HepG2 (cell line): ENCODE results near the gene P2RX3. TPM values are rescaled to one million over a fixed set of nuclear protein-coding genes. Genes with fewer than 3 reads are reported as not detected.

Experiments used
- AKAP8 ChIP-seq: sonication (generic); formaldehyde crosslinking; IDR thresholded peaks from 2 replicates; pipeline ENCODE4 v1.5.1; 2020; ENCODE audit warnings: mild to moderate bottlenecking, missing genetic modification reagents
- ERF ChIP-seq: IDR thresholded peaks from 2 replicates; pipeline ENCODE4 v1.6.1; 2018; ENCODE audit warnings: missing biosample characterization, missing genetic modification reagents
- HMG20B ChIP-seq: conservative IDR thresholded peaks from 2 replicates; pipeline ENCODE4 v1.6.1; 2016; ENCODE audit warnings: missing genetic modification reagents, missing compliant biosample characterization
- HOXA3 ChIP-seq: sonication (generic); formaldehyde crosslinking; IDR thresholded peaks from 2 replicates; pipeline ENCODE4 v1.5.0; 2020; ENCODE audit warnings: missing genetic modification reagents
- MZF1 ChIP-seq: sonication (generic); formaldehyde crosslinking; IDR thresholded peaks from 2 replicates; pipeline ENCODE4 v1.8.1; 2023; ENCODE audit warnings: mild to moderate bottlenecking, missing genetic modification reagents, borderline replicate concordance
- NAIF1 ChIP-seq: sonication (generic); formaldehyde crosslinking; IDR thresholded peaks from 2 replicates; pipeline ENCODE4 v1.5.0; 2020; ENCODE audit warnings: mild to moderate bottlenecking, missing genetic modification reagents, borderline replicate concordance
- PAWR ChIP-seq: sonication (generic); formaldehyde crosslinking; IDR thresholded peaks from 2 replicates; pipeline ENCODE4 v1.4.0; 2020; ENCODE audit warnings: missing genetic modification reagents, mild to moderate bottlenecking, borderline replicate concordance
- THYN1 ChIP-seq: sonication (generic); formaldehyde crosslinking; IDR thresholded peaks from 2 replicates; pipeline ENCODE4 v1.8.1; 2023; ENCODE audit warnings: low read depth, mild to moderate bottlenecking, moderate library complexity, missing genetic modification reagents, borderline replicate concordance
- U2AF1 ChIP-seq: fragments of 200-400 bp; formaldehyde crosslinking; optimal IDR thresholded peaks from 2 replicates; pipeline ENCODE3; 2017; ENCODE audit warnings: mild to moderate bottlenecking, low read depth, low read length
- ZBTB7A ChIP-seq: sonication (generic); formaldehyde crosslinking; IDR thresholded peaks from 2 replicates; pipeline ENCODE4 v1.8.0; 2022; ENCODE audit warnings: mild to moderate bottlenecking, missing genetic modification reagents
- ZFP62 ChIP-seq: sonication (generic); formaldehyde crosslinking; IDR thresholded peaks from 2 replicates; pipeline ENCODE4 v1.4.0; 2020; ENCODE audit warnings: missing genetic modification reagents
- ZNF24 ChIP-seq: fragments of 450-650 bp; IDR thresholded peaks from 2 replicates; pipeline ENCODE4 v1.6.1; 2017; ENCODE audit warnings: antibody characterized with exemption, mild to moderate bottlenecking
- ZNF788 ChIP-seq: sonication (generic); formaldehyde crosslinking; IDR thresholded peaks from 2 replicates; pipeline ENCODE4 v1.5.0; 2020; ENCODE audit warnings: mild to moderate bottlenecking, missing genetic modification reagents, borderline replicate concordance
- polyA plus RNA-seq, 8 experiments: library from polyadenylated mRNA; depleted of rRNA in 3 of 8; stranded (reverse) in 7 of 8; unstranded in 1 of 8; fragments of >200 nt; fragmentation: Illumina TruSeq in 4 of 8; extraction: Trizol in 4 of 8; gene quantifications; 2 replicates each; pipeline versions ENCODE4 v1.2.1 to v1.2.3, GENCODE V29; 2011 to 2016; ENCODE audit warnings: low read depth in 4 of 8, missing spikeins in 1 of 8, mixed read lengths in 1 of 8; ENCODE audit not compliant: insufficient read depth in 1 of 8
- total RNA-seq, 5 experiments: library from RNA; depleted of rRNA; stranded (reverse); fragments of >200 nt; fragmentation: Illumina TruSeq; extraction: Trizol; gene quantifications; 2 replicates each; pipeline ENCODE4 v1.2.3, GENCODE V29; 2016; ENCODE audit warnings: low read depth in 1 of 5
- TF ChIP-seq, protein P1 (sequence below): sonication (generic); formaldehyde crosslinking; IDR thresholded peaks from 2 replicates; pipeline ENCODE4 v1.8.0; 2022; ENCODE audit warnings: missing genetic modification reagents, mild to moderate bottlenecking, borderline replicate concordance
- TF ChIP-seq, protein P2 (sequence below): sonication (generic); formaldehyde crosslinking; IDR thresholded peaks from 2 replicates; pipeline ENCODE4 v1.4.0; 2020; ENCODE audit warnings: missing genetic modification reagents
- TF ChIP-seq, protein P3 (sequence below): sonication (generic); formaldehyde crosslinking; IDR thresholded peaks from 2 replicates; pipeline ENCODE4 v1.8.0; 2022; ENCODE audit warnings: missing genetic modification reagents, mild to moderate bottlenecking, moderate library complexity, borderline replicate concordance
- TF ChIP-seq, protein P4 (sequence below): sonication (generic); formaldehyde crosslinking; IDR thresholded peaks from 2 replicates; pipeline ENCODE4 v1.4.0; 2020; ENCODE audit warnings: low read depth, missing genetic modification reagents
- TF ChIP-seq, protein P5 (sequence below): sonication (generic); formaldehyde crosslinking; IDR thresholded peaks from 2 replicates; pipeline ENCODE4 v1.9.0; 2021; ENCODE audit warnings: missing genetic modification reagents, mild to moderate bottlenecking, borderline replicate concordance

The P2RX3 gene
- total and polyA plus RNA-seq, 2 of the 13 experiments (the other 11 are each of a cell fraction or from before 2014, with no cell fraction given) = 0.08 TPM; not detected in 1

DNA sequence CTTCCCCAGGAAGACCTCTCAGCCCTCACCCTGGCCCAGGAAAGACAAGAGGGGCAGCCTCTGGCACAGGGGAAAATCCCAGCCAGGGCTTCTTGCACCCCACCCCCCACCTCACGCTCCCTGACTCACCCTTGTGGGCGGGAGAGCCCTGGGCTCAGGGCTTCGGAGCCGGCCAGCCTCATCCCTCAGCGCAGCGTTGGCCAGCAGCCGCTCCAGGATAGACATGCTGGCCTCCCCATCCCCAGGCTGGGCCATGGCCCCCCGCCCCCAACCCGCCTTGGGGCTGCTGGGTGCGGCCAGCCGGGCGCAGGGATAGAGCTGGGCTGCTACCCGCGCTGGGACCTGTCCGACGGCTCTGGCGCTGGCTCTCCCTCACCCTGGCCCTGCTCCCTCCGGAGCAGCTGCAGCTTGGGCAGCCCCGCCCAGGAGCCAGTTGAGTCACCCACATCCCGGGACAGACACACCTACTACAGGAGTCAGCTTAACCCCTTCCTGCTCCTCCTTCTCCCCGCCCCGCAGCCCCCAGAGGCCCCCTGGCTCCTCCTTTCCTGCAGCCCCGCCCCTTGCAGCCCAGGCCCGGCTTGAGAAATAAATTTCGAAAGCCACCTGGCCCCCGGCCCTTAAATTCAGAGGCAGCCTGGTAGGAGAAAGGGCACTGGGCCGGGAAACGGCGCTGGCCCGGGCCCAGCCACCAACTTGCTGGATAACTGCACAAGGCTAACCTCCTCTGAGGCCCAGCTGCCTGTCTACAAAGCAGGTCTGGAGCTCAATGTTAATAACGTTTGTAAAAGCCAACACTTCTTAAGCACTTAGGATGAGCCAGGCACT lies 26.8 kb upstream of the P2RX3 start (continued):
- TF ChIP-seq ZBTB7A (no peak), NAIF1 (no peak), ZNF788 (peak; percentile 39; the same call in 1 of the 2 replicates), MZF1 (CRISPR knock-in tag) (no peak), ZFP62 (CRISPR knock-in tag) (no peak), U2AF1 (peak; percentile 30), HMG20B (no peak), ZNF24 (no peak), AKAP8 (CRISPR knock-in tag) (0 out of 2 replicates have a peak, but pooled peaks have one; percentile 8), PAWR (CRISPR knock-in tag) (no peak), ERF (CRISPR knock-in tag) (no peak), HOXA3 (no peak), THYN1 (CRISPR knock-in tag) (no peak)
- TF ChIP-seq, protein P1, sequence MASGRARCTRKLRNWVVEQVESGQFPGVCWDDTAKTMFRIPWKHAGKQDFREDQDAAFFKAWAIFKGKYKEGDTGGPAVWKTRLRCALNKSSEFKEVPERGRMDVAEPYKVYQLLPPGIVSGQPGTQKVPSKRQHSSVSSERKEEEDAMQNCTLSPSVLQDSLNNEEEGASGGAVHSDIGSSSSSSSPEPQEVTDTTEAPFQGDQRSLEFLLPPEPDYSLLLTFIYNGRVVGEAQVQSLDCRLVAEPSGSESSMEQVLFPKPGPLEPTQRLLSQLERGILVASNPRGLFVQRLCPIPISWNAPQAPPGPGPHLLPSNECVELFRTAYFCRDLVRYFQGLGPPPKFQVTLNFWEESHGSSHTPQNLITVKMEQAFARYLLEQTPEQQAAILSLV (CRISPR knock-in tag) = no peak
- TF ChIP-seq, protein P2, sequence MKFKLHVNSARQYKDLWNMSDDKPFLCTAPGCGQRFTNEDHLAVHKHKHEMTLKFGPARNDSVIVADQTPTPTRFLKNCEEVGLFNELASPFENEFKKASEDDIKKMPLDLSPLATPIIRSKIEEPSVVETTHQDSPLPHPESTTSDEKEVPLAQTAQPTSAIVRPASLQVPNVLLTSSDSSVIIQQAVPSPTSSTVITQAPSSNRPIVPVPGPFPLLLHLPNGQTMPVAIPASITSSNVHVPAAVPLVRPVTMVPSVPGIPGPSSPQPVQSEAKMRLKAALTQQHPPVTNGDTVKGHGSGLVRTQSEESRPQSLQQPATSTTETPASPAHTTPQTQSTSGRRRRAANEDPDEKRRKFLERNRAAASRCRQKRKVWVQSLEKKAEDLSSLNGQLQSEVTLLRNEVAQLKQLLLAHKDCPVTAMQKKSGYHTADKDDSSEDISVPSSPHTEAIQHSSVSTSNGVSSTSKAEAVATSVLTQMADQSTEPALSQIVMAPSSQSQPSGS = no peak; the same call in 1 of the 2 replicates
- TF ChIP-seq, protein P3, sequence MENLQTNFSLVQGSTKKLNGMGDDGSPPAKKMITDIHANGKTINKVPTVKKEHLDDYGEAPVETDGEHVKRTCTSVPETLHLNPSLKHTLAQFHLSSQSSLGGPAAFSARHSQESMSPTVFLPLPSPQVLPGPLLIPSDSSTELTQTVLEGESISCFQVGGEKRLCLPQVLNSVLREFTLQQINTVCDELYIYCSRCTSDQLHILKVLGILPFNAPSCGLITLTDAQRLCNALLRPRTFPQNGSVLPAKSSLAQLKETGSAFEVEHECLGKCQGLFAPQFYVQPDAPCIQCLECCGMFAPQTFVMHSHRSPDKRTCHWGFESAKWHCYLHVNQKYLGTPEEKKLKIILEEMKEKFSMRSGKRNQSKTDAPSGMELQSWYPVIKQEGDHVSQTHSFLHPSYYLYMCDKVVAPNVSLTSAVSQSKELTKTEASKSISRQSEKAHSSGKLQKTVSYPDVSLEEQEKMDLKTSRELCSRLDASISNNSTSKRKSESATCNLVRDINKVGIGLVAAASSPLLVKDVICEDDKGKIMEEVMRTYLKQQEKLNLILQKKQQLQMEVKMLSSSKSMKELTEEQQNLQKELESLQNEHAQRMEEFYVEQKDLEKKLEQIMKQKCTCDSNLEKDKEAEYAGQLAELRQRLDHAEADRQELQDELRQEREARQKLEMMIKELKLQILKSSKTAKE (CRISPR knock-in tag) = no peak
- TF ChIP-seq, protein P4, sequence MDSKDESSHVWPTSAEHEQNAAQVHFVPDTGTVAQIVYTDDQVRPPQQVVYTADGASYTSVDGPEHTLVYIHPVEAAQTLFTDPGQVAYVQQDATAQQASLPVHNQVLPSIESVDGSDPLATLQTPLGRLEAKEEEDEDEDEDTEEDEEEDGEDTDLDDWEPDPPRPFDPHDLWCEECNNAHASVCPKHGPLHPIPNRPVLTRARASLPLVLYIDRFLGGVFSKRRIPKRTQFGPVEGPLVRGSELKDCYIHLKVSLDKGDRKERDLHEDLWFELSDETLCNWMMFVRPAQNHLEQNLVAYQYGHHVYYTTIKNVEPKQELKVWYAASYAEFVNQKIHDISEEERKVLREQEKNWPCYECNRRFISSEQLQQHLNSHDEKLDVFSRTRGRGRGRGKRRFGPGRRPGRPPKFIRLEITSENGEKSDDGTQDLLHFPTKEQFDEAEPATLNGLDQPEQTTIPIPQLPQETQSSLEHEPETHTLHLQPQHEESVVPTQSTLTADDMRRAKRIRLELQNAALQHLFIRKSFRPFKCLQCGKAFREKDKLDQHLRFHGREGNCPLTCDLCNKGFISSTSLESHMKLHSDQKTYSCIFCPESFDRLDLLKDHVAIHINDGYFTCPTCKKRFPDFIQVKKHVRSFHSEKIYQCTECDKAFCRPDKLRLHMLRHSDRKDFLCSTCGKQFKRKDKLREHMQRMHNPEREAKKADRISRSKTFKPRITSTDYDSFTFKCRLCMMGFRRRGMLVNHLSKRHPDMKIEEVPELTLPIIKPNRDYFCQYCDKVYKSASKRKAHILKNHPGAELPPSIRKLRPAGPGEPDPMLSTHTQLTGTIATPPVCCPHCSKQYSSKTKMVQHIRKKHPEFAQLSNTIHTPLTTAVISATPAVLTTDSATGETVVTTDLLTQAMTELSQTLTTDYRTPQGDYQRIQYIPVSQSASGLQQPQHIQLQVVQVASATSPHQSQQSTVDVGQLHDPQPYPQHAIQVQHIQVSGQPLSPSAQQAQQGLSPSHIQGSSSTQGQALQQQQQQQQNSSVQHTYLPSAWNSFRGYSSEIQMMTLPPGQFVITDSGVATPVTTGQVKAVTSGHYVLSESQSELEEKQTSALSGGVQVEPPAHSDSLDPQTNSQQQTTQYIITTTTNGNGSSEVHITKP (CRISPR knock-in tag) = 0 out of 2 replicates have a peak, but pooled peaks have one; percentile 43
- TF ChIP-seq, protein P5, sequence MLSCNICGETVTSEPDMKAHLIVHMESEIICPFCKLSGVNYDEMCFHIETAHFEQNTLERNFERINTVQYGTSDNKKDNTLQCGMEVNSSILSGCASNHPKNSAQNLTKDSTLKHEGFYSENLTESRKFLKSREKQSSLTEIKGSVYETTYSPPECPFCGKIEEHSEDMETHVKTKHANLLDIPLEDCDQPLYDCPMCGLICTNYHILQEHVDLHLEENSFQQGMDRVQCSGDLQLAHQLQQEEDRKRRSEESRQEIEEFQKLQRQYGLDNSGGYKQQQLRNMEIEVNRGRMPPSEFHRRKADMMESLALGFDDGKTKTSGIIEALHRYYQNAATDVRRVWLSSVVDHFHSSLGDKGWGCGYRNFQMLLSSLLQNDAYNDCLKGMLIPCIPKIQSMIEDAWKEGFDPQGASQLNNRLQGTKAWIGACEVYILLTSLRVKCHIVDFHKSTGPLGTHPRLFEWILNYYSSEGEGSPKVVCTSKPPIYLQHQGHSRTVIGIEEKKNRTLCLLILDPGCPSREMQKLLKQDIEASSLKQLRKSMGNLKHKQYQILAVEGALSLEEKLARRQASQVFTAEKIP (CRISPR knock-in tag) = no peak
